MM.1S (cell line): ENCODE results near the gene ADAMTSL2.

ENCODE experiments used
- DNase-seq: peaks from one replicate; pipeline ENCODE4 v3.0.0-alpha.2; 2015
- H2AFZ ChIP-seq: fragments of 300-600 bp; sonication (generic); 2 replicates; pipeline ENCODE4 v1.6.0; 2016; ENCODE audit warnings: antibody characterized with exemption, low read length
- H3F3A ChIP-seq: fragments of 300-600 bp; sonication (generic); 2 replicates; pipeline ENCODE4 v1.6.1; 2016; ENCODE audit warnings: mild to moderate bottlenecking, antibody characterized with exemption, low read length, moderate library complexity, mixed read lengths; ENCODE audit not compliant: insufficient read depth
- H3K27ac ChIP-seq: fragments of 300-600 bp; sonication (generic); 2 replicates; pipeline ENCODE4 v1.5.1; 2016; ENCODE audit warnings: mild to moderate bottlenecking, low read length
- H3K27me3 ChIP-seq: fragments of 300-600 bp; sonication (generic); replicated peaks from 2 replicates; pipeline ENCODE4 v1.6.0; 2016; ENCODE audit warnings: low read length; ENCODE audit not compliant: insufficient read depth
- H3K36me3 ChIP-seq: fragments of 300-600 bp; sonication (generic); replicated peaks from 2 replicates; pipeline ENCODE4 v1.6.1; 2016; ENCODE audit warnings: mild to moderate bottlenecking, low read length, mixed read lengths; ENCODE audit not compliant: insufficient read depth
- H3K4me1 ChIP-seq: fragments of 300-600 bp; sonication (generic); 2 replicates; pipeline ENCODE4 v1.6.1; 2016; ENCODE audit warnings: low read length, mixed read lengths
- H3K4me2 ChIP-seq: fragments of 300-600 bp; sonication (generic); 2 replicates; pipeline ENCODE4 v1.6.0; 2016; ENCODE audit warnings: low read depth, low read length
- H3K4me3 ChIP-seq: fragments of 300-600 bp; sonication (generic); 2 replicates; pipeline ENCODE4 v1.5.1; 2016; ENCODE audit warnings: low read length, mixed read lengths
- H3K79me2 ChIP-seq: fragments of 300-600 bp; sonication (generic); 2 replicates; pipeline ENCODE4 v1.6.1; 2016; ENCODE audit warnings: mixed run types, low read length, mixed read lengths
- H3K9ac ChIP-seq: fragments of 300-600 bp; sonication (generic); 2 replicates; pipeline ENCODE4 v1.6.1; 2016; ENCODE audit warnings: low read length, mixed read lengths
- H3K9me2 ChIP-seq: fragments of 300-600 bp; sonication (generic); replicated peaks from 2 replicates; pipeline ENCODE4 v1.6.1; 2016; ENCODE audit warnings: mild to moderate bottlenecking, low read length, mixed read lengths; ENCODE audit not compliant: insufficient read depth
- H3K9me3 ChIP-seq: fragments of 300-600 bp; sonication (generic); replicated peaks from 2 replicates; pipeline ENCODE4 v1.6.1; 2016; ENCODE audit warnings: mild to moderate bottlenecking, low read length, mixed read lengths; ENCODE audit not compliant: insufficient read depth
- H4K20me1 ChIP-seq: fragments of 300-600 bp; sonication (generic); 2 replicates; pipeline ENCODE4 v1.6.1; 2016; ENCODE audit warnings: mild to moderate bottlenecking, low read length, moderate library complexity, mixed read lengths; ENCODE audit not compliant: insufficient read depth
- CTCF ChIP-seq: fragments of 300-600 bp; sonication (generic); IDR thresholded peaks from 2 replicates; pipeline ENCODE4 v1.5.1; 2016; ENCODE audit warnings: antibody characterized with exemption, low read length, mixed read lengths
- EZH2 ChIP-seq: fragments of 300-600 bp; sonication (generic); optimal IDR thresholded peaks from 2 replicates; pipeline ENCODE3; 2017; ENCODE audit warnings: low read depth, mild to moderate bottlenecking, antibody characterized with exemption, low read length, mixed read lengths
- EZH2phosphoT487 ChIP-seq: fragments of 300-600 bp; sonication (generic); IDR thresholded peaks from 2 replicates; pipeline ENCODE4 v1.6.1; 2018; ENCODE audit warnings: antibody characterized with exemption, low read length

The ADAMTSL2 gene

DNA sequence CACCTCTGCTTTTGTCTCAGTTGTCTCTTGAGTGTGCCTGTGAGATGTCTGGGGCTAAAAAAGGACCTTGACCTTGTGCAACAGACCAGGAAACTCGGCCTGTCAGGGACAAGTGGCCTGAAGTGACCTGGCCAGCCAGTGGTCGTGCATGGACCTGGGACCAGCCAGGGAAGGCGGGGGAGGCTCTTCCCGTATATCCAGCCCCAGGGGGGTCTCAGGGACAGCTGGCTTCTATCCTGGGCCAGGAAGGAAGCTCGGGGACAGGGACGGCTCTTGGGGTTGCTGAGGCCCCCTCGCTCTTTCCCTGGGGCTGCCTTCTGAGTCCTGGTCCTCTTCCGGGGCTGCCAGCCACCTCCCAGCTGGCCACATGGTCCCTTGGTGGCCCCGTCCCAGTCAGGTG is 3.2 kb upstream of the ADAMTSL2 start:
- H3K4me2 ChIP-seq: no peak overlapping the region
- no peaks in the 10 kb centered on the region for H3K4me1 ChIP-seq
- TF ChIP-seq EZH2 (no peak), EZH2phosphoT487 (no peak), CTCF (no peak)
- H3K27ac ChIP-seq: no peak overlapping the region
- no peaks in the 10 kb centered on the region for H3K79me2 ChIP-seq
- no peaks in the 10 kb centered on the region for H3K9me2 ChIP-seq
- no peak for DNase-seq
- peaks cover 98% of the 10 kb centered on the region for H3K27me3 ChIP-seq
- H3K36me3 ChIP-seq: no peaks in the 10 kb centered on the region
- H3K9ac ChIP-seq: no peak overlapping the region
- H2AFZ ChIP-seq: no peak overlapping the region
- no peaks in the 10 kb centered on the region for H3F3A ChIP-seq
- no peaks in the 10 kb centered on the region for H3K9me3 ChIP-seq
- H3K4me3 ChIP-seq: no peak overlapping the region
- H4K20me1 ChIP-seq: no peaks in the 10 kb centered on the region

DNA sequence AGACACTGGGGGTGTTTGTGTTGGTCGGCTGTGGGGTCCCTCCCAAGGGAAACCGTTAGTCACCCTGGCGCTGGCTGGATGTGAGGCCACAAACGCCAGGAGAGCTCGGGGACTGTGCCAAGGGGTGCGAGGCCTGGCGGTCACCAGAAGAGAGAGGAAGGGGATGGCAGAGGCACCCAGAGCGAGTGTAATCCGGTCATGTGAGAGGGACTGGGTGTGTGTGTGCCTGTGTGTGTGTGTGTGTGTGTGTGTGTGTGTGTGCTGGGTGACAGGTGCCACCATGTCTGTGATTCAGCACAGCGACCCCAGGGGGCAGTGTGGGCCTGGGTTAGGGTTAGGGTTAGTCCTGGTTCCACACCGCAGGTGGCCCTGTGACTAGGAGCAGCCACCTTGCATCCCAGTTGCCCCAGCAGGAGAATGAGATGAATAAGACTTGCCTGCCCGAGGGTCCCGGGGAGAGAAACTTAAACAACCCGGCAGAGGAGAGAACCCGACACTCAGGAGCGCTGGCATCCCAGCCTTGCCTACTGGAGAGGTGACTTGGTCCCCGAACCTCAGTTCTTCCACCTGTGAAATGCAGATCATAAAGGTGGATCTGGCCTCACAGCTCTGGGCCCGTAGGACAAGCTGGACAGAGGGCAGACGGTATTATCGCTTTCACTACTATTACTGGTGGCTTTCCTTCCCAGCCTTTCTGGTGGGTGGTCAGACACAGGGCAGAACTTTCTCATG is 1.4 kb upstream of the ADAMTSL2 start:
- no peaks in the 10 kb centered on the region for H3K36me3 ChIP-seq
- no peak overlapping the region for H3K27ac ChIP-seq
- no peak overlapping the region for H3K4me2 ChIP-seq
- no peaks in the 10 kb centered on the region for H4K20me1 ChIP-seq
- no peaks in the 10 kb centered on the region for H3K4me1 ChIP-seq
- no peak overlapping the region for H3K9ac ChIP-seq
- no peaks in the 10 kb centered on the region for H3K9me2 ChIP-seq
- DNase-seq: peak; percentile 47
- TF ChIP-seq CTCF (peak; percentile 56), EZH2 (no peak)
- no peaks in the 10 kb centered on the region for H3K9me3 ChIP-seq
- H3K27me3 ChIP-seq: peaks cover 98% of the 10 kb centered on the region
- no peaks in the 10 kb centered on the region for H3K79me2 ChIP-seq
- no peak overlapping the region for H2AFZ ChIP-seq
- H3F3A ChIP-seq: no peaks in the 10 kb centered on the region
- H3K4me3 ChIP-seq: no peak overlapping the region

- H3K9me3 ChIP-seq: no peaks in the 10 kb centered on the region
- no peak for TF ChIP-seq EZH2
- TF ChIP-seq CTCF: no peak
- TF ChIP-seq EZH2phosphoT487: no peak
- no peaks in the 10 kb centered on the region for H4K20me1 ChIP-seq
- no peaks in the 10 kb centered on the region for H3K4me1 ChIP-seq
- no peak overlapping the region for H3K4me3 ChIP-seq
- no peaks in the 10 kb centered on the region for H3K9me2 ChIP-seq
- H3K27me3 ChIP-seq: peaks cover 98% of the 10 kb centered on the region
- H3K4me2 ChIP-seq: no peak overlapping the region
- no peak overlapping the region for H3K9ac ChIP-seq
- no peak for DNase-seq
- no peaks in the 10 kb centered on the region for H3K36me3 ChIP-seq
- no peak overlapping the region for H2AFZ ChIP-seq
- H3K27ac ChIP-seq: no peak overlapping the region
- H3F3A ChIP-seq: no peaks in the 10 kb centered on the region
- no peaks in the 10 kb centered on the region for H3K79me2 ChIP-seq
These were observed 647 bp upstream of the ADAMTSL2 start for GRCh38 chr9:133533857-133534256.
